GM19455 (cell line): ENCODE data around the gene MDH2.
"Not testable (repeated sequence)": the region's sequence is repeated elsewhere in the genome, so short reads cannot be mapped to it uniquely, and the experiment has no call there.

Experiments used
- ATAC-seq: cut with Tn5 transposase; IDR thresholded peaks from one replicate; pipeline ENCODE4 v1.9.1; 2021; ENCODE audit not compliant: unreplicated experiment

MDH2 gene

GRCh38 chr7:76071316-76072242 is 23.7 kb downstream of the MDH2 start:
- no peak for ATAC-seq

DNA sequence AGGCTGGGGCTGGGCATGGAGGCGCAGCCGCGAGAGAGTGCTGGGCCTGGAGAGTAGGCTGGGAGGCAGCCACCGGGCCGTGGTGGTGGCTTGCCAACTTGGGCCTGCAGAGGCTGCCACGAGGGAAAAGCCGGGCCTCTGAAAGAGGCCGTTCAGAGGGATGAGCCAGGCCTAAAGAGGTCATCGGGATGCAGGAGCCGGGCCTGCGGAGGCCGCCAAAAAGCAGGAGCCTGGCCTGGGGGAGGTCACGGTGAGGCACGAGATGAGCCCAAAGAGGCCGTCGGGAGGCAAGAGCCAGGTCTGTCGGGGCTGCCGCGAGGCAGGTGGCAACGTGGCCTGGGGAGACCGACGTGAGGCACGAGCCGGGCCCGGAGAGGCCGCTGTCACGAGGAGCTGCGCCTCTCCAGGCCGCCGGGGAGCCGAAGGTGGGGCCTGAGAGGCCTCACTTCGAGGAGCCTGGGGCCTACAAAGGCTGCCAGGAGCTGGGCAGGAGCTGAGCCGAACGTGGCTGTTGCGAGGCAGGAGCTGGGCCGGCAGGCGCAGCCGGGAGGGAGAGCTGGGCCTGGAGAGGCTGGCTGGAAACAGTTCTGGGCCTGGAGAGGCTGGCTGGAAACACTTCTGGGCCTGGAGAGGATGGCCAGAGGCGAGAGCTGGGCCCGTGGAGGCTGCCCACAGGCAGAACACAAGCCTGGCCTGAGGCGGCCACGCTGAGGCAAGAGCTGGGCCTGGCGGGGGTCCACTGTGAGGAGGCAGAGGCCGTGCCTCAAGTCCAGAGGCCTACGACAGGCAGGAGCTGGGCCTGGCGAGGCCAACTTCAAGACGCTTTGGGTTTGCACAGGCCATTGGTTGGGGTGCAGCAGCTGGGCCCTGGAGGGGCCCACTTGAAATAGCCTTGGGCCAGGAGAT is 24.6 kb downstream of the MDH2 start:
- ATAC-seq: no peak

DNA sequence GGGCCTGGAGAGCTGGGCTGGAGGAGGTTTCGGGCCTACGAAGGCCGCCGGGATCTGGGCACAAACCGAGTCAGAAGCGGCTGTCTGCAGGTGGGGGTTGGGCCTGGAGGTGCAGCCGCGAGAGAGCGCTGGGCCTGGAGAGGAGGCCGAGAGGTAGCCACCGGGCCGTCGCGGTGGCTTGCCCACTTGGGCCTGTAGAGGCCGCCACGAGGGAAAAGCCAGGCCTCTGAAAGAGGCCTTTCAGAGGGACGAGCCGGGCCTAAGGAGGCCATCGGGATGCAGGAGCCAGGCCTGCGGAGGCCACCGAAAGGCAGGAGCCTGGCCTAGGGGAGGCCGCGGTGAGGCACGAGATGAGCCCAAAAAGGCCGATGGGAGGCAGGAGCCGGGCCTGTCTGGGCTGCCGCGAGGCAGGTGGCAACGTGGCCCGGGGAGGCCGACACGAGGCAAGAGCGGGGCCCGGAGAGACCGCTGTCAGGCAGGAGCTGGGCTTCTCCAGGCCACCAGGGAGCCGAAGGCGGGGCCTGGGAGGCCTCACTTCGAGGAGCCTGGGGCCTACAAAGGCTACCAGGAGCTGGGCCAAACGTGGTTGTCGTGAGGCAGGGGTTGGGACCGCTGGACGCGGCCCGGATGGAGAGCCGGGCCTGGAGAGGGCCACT is 25.6 kb downstream of the MDH2 start:
- no peak for ATAC-seq

DNA sequence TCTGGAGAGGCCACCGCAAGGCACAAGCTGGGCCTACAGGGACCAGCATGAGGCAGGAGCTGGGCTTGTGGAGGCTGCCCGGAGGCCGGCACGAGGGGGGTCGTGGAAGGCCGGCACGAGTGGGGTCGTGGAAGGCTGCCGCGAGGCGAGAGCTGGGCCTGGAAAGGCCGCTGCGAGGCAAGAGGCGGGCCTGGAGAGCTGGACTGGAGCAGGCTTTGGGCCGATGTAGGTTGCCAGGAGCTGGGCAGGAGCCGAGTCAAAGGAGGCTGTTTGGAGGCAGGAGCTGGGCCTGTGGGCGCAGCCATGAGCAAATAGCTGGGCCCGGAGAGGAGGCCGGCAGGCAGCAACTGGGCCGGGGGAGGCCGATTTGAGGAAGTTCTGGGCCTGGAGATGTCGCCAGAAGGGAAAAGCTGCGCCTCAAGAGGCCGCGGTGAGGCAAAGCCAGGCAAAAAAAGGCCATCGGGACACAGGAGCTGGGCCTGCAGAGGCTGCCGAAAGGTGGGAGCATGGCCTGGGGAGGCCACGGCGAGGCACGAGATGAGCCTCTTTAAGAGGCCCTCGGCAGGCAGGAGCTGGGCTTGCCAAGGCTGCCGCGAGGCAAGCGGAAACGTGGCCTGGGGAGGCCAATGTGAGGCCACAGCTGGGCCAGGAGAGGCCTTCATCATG is 26.5 kb downstream of the MDH2 start:
- no peak for ATAC-seq

DNA sequence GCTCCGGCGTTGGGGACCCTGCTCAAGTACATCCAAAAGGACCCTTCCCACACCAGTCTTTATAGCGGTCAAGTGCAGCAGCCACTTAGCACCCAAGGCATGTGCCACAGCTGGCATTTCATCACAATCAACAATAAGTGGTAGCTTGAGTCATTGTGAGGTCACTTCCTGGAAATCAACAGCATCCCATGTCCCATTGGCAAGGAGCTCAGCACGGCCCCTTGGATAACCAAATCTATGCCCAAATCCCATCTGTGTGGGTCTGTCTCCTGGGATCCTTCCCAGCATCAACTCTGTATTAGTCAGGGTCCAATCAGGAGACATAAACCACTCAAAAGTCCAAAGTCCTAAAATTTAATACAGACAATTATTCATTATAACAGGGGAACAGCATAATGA is 27.1 kb downstream of the MDH2 start:
- ATAC-seq: no peak

GRCh38 chr7:76076995-76077394 is 29.1 kb downstream of the MDH2 start:
- ATAC-seq: no peak

DNA sequence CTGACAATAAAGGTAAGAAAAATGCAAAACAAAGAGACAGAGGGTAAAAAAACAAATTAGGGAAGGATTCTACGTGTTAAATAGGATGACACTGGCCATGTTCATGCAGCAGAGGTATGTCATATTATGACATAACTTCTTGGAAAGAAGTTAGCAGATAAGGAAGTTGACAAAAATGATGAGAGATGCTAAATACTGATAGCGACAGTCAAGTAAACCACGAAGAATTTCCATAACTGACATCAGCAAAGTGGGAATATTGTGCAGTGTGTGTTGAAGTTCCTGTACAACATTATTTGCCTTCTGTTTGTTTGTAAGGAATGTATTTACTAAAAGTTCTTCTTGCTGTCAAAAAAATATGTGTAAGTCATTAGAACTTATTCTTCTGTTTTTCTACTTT is 29.5 kb downstream of the MDH2 start:
- ATAC-seq: no peak

DNA sequence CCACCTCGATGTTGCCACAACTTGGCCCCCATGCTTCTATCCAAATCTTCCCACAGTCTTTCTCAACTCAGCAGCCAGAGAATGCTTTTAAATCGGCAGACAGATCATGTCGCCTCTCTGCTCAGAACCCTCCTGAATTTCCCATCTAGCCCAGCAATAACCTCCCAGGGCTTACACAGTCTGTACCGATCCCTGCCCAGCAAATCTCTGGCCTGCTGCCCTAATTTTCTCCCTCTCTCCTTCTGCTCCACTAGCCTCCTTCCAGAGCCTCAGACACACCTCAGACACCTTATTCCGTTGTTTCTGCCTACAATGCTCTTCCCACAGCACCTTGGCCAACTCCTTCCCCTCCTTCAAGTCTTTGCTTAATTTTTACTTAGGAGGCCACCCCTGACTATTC is 32.3 kb downstream of the MDH2 start:
- no peak for ATAC-seq

GRCh38 chr7:76084115-76084514 is 36.2 kb downstream of the MDH2 start:
- not testable (repeated sequence) for ATAC-seq

GRCh38 chr7:76086070-76086469 is 38.2 kb downstream of the MDH2 start:
- no peak for ATAC-seq

GRCh38 chr7:76087362-76087791 is 39.5 kb downstream of the MDH2 start:
- ATAC-seq: not testable (repeated sequence)

DNA sequence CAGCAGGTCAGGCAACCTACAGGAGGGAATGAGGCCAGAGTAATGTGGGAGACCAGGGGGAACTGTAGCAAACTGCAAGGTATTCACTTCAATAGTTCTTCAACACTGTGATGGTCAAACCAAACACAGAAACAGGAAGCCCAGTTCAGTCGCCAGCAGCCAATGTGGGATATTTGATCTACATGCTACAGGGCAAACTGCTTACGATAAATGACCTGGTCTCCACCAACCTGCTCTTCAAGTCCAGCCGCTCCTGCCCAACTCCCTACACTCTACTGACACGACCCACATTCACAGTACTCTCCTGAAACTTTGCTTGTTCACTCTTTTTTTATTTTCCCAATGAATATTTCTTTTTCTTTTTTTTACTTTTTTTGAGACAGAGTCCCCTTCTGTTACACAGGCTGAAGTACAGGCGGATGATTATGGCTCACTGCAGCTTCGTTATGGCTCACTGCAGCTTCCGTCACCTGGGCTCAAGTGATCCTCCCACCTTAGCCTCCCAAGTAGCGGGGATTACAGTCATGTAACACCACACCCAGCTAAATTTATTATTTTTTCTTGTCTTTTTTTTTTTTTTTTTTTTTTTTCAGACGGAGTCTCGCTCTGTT is 42.1 kb downstream of the MDH2 start:
- no peak for ATAC-seq

DNA sequence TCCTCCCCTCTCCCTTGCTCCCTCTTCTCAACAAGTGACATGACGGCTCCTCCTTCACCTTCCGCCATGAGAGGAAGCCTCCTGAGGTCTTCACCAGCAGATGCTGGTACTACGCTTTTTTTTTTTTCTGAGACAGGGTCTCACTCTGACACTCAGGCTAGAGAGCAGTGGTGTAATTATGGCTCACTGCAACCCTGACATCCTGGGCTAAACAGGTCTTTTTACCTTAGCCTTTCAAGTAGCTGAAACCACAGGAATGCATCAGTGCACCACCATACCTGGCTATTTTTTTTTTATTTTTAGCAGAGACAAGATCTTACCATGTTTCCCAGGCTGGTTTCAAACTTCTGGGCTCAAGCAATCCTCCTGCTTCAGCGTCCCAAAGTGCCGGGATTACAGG is 43.6 kb downstream of the MDH2 start:
- ATAC-seq: no peak

DNA sequence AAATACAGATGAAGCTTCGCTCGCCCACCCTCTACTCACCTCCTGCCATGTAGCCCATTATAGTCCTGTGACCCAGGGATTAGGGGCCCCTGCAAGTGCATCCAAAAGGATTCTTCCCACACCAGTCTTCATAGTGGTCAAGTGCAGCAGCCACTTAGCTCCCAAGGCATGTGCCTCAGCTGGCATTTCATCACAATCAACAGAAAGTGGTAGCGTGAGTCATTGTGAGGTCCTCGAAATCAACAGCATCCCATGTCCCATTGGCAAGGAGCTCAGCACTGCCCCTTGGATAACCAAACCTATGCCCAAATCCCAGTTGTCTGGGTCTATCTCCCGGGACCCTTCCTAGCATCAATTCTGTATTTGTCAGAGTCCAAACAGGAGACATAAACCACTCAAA is 45.6 kb downstream of the MDH2 start:
- not testable (repeated sequence) for ATAC-seq

- ATAC-seq: not testable (repeated sequence)
Measured at GRCh38 chr7:76094326-76094725, 46.4 kb downstream of the MDH2 start.

GRCh38 chr7:76095908-76096307 is 48.0 kb downstream of the MDH2 start:
- ATAC-seq: no peak

- not testable (repeated sequence) for ATAC-seq
Measured at GRCh38 chr7:76101693-76102437, 54.0 kb downstream of the MDH2 start.

- ATAC-seq: not testable (repeated sequence)
Measured at GRCh38 chr7:76103788-76104187, 55.9 kb downstream of the MDH2 start.

DNA sequence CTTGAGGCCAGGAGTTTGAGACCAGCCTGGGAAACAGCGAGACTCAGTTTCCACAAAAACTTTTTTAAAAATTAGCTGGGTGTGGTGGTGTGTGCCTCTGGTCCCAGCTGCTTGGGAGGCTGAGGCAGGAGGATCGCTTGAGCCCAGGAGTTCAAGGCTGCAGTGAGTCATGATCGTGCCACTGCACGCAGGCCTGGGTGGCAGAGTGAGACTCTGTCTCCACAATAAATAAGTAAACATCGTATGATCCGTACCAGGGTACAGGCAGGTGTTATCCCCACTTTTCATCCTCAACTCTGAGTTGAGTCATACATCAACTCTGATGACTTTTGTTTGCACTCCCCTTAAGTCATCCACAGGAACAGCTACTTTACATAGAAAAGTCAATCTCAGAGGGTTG is 58.2 kb downstream of the MDH2 start:
- not testable (repeated sequence) for ATAC-seq

DNA sequence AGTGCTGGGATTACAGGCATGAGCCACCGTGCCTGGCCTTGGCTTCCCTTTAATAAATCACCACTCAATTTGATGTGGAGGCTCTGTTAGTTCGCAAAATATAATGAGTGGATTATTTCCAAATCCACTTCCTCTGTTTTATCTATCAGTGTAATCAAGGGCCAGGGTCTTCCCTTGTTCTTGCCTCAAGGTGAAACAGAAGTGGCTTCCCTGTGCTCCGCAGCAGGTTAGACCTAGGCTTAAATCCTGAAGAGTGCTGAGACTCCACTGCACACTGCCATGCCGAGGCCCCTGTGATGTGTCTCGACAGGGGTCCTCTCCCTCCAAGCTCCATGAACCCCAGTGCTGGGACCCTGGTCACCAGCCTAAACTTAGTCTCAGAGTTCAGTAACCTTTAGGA is 59.0 kb downstream of the MDH2 start:
- ATAC-seq: no peak
